HEK293 (cell line): ENCODE data around the gene MKI67.

Experiments
- SP2 ChIP-seq: fragments of 450-650 bp; formaldehyde crosslinking; IDR thresholded peaks from 2 replicates; pipeline ENCODE4 v1.5.1; 2016; ENCODE audit warnings: missing biosample characterization, missing genetic modification characterization
- ZIC2 ChIP-seq: fragments of 450-650 bp; formaldehyde crosslinking; IDR thresholded peaks from 2 replicates; pipeline ENCODE4 v1.5.1; 2016; ENCODE audit warnings: missing biosample characterization, missing genetic modification characterization
- ZNF10 ChIP-seq: fragments of 450-650 bp; formaldehyde crosslinking; IDR thresholded peaks from 2 replicates; pipeline ENCODE4 v1.5.1; 2017; ENCODE audit warnings: missing biosample characterization, missing genetic modification characterization
- ZNF121 ChIP-seq: fragments of 450-650 bp; formaldehyde crosslinking; IDR thresholded peaks from 2 replicates; pipeline ENCODE4 v1.5.1; 2016; ENCODE audit warnings: missing biosample characterization, missing genetic modification characterization
- ZNF174 ChIP-seq: fragments of 450-650 bp; formaldehyde crosslinking; IDR thresholded peaks from 2 replicates; pipeline ENCODE4 v1.5.0; 2017; ENCODE audit warnings: missing biosample characterization, mild to moderate bottlenecking, missing genetic modification characterization
- ZNF274 ChIP-seq, 2 experiments: fragments of 200-500 bp in 1 of 2; fragments of 450-650 bp in 1 of 2; sonication (Bioruptor generic) in 1 of 2; formaldehyde crosslinking in 1 of 2; IDR thresholded peaks; 2 replicates each; pipeline versions ENCODE4 v1.5.1 to v1.6.1; 2014 to 2016; ENCODE audit warnings: borderline replicate concordance in 1 of 2, inconsistent platforms in 1 of 2, low read length in 1 of 2, missing biosample characterization in 1 of 2, missing genetic modification characterization in 1 of 2
- ZNF433 ChIP-seq: fragments of 450-650 bp; formaldehyde crosslinking; IDR thresholded peaks from 2 replicates; pipeline ENCODE4 v1.5.1; 2016; ENCODE audit warnings: missing biosample characterization, missing genetic modification characterization, low read depth
- ZNF843 ChIP-seq: fragments of 450-650 bp; formaldehyde crosslinking; IDR thresholded peaks from 2 replicates; pipeline ENCODE4 v1.5.1; 2016; ENCODE audit warnings: missing biosample characterization, missing genetic modification characterization
- TF ChIP-seq, protein P1 (sequence below): fragments of 450-650 bp; formaldehyde crosslinking; IDR thresholded peaks from 2 replicates; pipeline ENCODE4 v1.5.1; 2016; ENCODE audit warnings: missing biosample characterization, missing genetic modification characterization
- TF ChIP-seq, protein P2 (sequence below): fragments of 450-650 bp; formaldehyde crosslinking; conservative IDR thresholded peaks from 2 replicates; pipeline ENCODE4 v1.5.1; 2016; ENCODE audit warnings: low read depth, missing biosample characterization, missing genetic modification characterization
- TF ChIP-seq, protein P3 (sequence below): fragments of 450-650 bp; formaldehyde crosslinking; IDR thresholded peaks from 2 replicates; pipeline ENCODE4 v1.5.1; 2017; ENCODE audit warnings: missing biosample characterization, missing genetic modification characterization
- TF ChIP-seq, protein P4 (sequence below): fragments of 450-650 bp; formaldehyde crosslinking; IDR thresholded peaks from 2 replicates; pipeline ENCODE4 v1.5.1; 2016; ENCODE audit warnings: missing biosample characterization, missing genetic modification characterization

DNA sequence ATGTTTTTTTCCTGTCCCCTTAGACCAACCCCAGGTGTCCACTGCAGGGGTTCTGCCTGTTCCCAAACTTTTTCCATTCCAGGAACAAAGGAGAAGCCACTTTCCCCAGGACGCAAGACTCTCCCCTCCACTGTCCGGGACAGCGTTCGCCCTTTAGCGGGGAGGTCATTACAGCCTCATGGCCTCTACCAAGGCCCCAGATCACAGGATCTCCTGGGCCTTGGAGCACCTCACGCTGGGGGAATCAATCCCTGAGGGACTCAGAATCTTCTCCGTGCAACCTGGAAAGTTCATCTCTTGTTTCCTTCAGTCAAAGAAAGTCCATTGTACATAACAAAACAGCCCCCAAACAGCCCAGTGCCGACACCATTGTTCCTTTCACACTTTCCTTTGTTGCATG, 41.2 kb downstream of the MKI67 start:
- TF ChIP-seq ZNF843 (tag by site-specific recombination) (no peak), ZNF433 (tag by site-specific recombination) (no peak), ZIC2 (tag by site-specific recombination) (no peak), SP2 (tag by site-specific recombination) (no peak), ZNF174 (tag by site-specific recombination) (no peak), ZNF121 (tag by site-specific recombination) (no peak), ZNF274 (IDR thresholded peaks at IDR 0.05; ENCODE audit: low read length) (no peak), ZNF274 (tag by site-specific recombination; IDR thresholded peaks at IDR 0.05; ENCODE audit: borderline replicate concordance) (no peak), ZNF10 (tag by site-specific recombination) (no peak)
- TF ChIP-seq, protein P1, sequence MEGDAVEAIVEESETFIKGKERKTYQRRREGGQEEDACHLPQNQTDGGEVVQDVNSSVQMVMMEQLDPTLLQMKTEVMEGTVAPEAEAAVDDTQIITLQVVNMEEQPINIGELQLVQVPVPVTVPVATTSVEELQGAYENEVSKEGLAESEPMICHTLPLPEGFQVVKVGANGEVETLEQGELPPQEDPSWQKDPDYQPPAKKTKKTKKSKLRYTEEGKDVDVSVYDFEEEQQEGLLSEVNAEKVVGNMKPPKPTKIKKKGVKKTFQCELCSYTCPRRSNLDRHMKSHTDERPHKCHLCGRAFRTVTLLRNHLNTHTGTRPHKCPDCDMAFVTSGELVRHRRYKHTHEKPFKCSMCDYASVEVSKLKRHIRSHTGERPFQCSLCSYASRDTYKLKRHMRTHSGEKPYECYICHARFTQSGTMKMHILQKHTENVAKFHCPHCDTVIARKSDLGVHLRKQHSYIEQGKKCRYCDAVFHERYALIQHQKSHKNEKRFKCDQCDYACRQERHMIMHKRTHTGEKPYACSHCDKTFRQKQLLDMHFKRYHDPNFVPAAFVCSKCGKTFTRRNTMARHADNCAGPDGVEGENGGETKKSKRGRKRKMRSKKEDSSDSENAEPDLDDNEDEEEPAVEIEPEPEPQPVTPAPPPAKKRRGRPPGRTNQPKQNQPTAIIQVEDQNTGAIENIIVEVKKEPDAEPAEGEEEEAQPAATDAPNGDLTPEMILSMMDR, result no peak
- TF ChIP-seq, protein P2, sequence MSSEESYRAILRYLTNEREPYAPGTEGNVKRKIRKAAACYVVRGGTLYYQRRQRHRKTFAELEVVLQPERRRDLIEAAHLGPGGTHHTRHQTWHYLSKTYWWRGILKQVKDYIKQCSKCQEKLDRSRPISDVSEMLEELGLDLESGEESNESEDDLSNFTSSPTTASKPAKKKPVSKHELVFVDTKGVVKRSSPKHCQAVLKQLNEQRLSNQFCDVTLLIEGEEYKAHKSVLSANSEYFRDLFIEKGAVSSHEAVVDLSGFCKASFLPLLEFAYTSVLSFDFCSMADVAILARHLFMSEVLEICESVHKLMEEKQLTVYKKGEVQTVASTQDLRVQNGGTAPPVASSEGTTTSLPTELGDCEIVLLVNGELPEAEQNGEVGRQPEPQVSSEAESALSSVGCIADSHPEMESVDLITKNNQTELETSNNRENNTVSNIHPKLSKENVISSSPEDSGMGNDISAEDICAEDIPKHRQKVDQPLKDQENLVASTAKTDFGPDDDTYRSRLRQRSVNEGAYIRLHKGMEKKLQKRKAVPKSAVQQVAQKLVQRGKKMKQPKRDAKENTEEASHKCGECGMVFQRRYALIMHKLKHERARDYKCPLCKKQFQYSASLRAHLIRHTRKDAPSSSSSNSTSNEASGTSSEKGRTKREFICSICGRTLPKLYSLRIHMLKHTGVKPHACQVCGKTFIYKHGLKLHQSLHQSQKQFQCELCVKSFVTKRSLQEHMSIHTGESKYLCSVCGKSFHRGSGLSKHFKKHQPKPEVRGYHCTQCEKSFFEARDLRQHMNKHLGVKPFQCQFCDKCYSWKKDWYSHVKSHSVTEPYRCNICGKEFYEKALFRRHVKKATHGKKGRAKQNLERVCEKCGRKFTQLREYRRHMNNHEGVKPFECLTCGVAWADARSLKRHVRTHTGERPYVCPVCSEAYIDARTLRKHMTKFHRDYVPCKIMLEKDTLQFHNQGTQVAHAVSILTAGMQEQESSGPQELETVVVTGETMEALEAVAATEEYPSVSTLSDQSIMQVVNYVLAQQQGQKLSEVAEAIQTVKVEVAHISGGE, result no peak
- TF ChIP-seq, protein P3, sequence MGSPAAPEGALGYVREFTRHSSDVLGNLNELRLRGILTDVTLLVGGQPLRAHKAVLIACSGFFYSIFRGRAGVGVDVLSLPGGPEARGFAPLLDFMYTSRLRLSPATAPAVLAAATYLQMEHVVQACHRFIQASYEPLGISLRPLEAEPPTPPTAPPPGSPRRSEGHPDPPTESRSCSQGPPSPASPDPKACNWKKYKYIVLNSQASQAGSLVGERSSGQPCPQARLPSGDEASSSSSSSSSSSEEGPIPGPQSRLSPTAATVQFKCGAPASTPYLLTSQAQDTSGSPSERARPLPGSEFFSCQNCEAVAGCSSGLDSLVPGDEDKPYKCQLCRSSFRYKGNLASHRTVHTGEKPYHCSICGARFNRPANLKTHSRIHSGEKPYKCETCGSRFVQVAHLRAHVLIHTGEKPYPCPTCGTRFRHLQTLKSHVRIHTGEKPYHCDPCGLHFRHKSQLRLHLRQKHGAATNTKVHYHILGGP (tag by site-specific recombination), result no peak
- TF ChIP-seq, protein P4, sequence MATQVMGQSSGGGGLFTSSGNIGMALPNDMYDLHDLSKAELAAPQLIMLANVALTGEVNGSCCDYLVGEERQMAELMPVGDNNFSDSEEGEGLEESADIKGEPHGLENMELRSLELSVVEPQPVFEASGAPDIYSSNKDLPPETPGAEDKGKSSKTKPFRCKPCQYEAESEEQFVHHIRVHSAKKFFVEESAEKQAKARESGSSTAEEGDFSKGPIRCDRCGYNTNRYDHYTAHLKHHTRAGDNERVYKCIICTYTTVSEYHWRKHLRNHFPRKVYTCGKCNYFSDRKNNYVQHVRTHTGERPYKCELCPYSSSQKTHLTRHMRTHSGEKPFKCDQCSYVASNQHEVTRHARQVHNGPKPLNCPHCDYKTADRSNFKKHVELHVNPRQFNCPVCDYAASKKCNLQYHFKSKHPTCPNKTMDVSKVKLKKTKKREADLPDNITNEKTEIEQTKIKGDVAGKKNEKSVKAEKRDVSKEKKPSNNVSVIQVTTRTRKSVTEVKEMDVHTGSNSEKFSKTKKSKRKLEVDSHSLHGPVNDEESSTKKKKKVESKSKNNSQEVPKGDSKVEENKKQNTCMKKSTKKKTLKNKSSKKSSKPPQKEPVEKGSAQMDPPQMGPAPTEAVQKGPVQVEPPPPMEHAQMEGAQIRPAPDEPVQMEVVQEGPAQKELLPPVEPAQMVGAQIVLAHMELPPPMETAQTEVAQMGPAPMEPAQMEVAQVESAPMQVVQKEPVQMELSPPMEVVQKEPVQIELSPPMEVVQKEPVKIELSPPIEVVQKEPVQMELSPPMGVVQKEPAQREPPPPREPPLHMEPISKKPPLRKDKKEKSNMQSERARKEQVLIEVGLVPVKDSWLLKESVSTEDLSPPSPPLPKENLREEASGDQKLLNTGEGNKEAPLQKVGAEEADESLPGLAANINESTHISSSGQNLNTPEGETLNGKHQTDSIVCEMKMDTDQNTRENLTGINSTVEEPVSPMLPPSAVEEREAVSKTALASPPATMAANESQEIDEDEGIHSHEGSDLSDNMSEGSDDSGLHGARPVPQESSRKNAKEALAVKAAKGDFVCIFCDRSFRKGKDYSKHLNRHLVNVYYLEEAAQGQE (tag by site-specific recombination), result no peak
